OCI-M2 (cell line): ENCODE data around the gene NPSR1.
"Not testable (repeated sequence)": the region's sequence is repeated elsewhere in the genome, so short reads cannot be mapped to it uniquely, and the experiment has no call there.

ENCODE experiments used
- DNase-seq: peaks from one replicate; lab custom pipeline; 2025; ENCODE audit not compliant: unreplicated experiment; lab: John Stamatoyannopoulos, UW

The NPSR1 gene

GRCh38 chr7:34867341-34867740, 209.3 kb downstream of the NPSR1 start:
- DNase-seq = not testable (repeated sequence)

GRCh38 chr7:34868602-34869001, 210.6 kb downstream of the NPSR1 start:
- not testable (repeated sequence) for DNase-seq

GRCh38 chr7:34869057-34869456, 211.0 kb downstream of the NPSR1 start:
- DNase-seq = no peak

- not testable (repeated sequence) for DNase-seq
These were observed 212.0 kb downstream of the NPSR1 start for GRCh38 chr7:34870041-34870440.

- DNase-seq = not testable (repeated sequence)
These were observed 216.3 kb downstream of the NPSR1 start for GRCh38 chr7:34874329-34874728.

- no peak for DNase-seq
These were observed 217.5 kb downstream of the NPSR1 start for GRCh38 chr7:34875481-34875880.

- not testable (repeated sequence) for DNase-seq
These were observed 221.1 kb downstream of the NPSR1 start for GRCh38 chr7:34878944-34879735.

GRCh38 chr7:34879871-34880270, 221.9 kb downstream of the NPSR1 start:
- DNase-seq = no peak

GRCh38 chr7:34883855-34884254, 225.8 kb downstream of the NPSR1 start:
- DNase-seq = not testable (repeated sequence)

GRCh38 chr7:34886856-34887255, 228.8 kb downstream of the NPSR1 start:
- DNase-seq = no peak

- DNase-seq = no peak
These were observed 231.9 kb downstream of the NPSR1 start for GRCh38 chr7:34889951-34890350.

- no peak for DNase-seq
These were observed 237.2 kb downstream of the NPSR1 start for GRCh38 chr7:34895202-34895601.
